ENCODE measurements around the gene BCAS3. TPM values are rescaled to one million over a fixed set of nuclear protein-coding genes. Genes with fewer than 3 reads are reported as not detected.

The BCAS3 gene
- total RNA-seq, 1 donor from 2014 or later: 29.6 TPM

GRCh38 chr17:61371179-61371578 is 693.5 kb downstream of the BCAS3 start:
- no peak for ATAC-seq
- Histone ChIP-seq H3K27ac (no peak overlapping the region), H3K27me3 (ENCODE audit: low read depth) (no peaks in the 10 kb centered on the region), H3K4me3 (no peak overlapping the region), H3K4me1 (no peaks in the 10 kb centered on the region), H3K36me3 (no peaks in the 10 kb centered on the region), H3K9me3 (no peaks in the 10 kb centered on the region)
- TF ChIP-seq CTCF (IDR thresholded peaks at IDR 0.05): no peak
- DNase-seq: no peak
- intact Hi-C loops (cut with DNase I): no loop called here

GRCh38 chr17:61371606-61372005 is 694.0 kb downstream of the BCAS3 start:
- no peak overlapping the region for H3K27ac ChIP-seq
- no peak for ATAC-seq

GRCh38 chr17:61372436-61372835 is 694.8 kb downstream of the BCAS3 start:
- Histone ChIP-seq H3K9me3 (no peaks in the 10 kb centered on the region), H3K36me3 (no peaks in the 10 kb centered on the region), H3K4me3 (no peak overlapping the region), H3K4me1 (no peaks in the 10 kb centered on the region), H3K27me3 (ENCODE audit: low read depth) (no peaks in the 10 kb centered on the region), H3K27ac (no peak overlapping the region)
- intact Hi-C loops (cut with DNase I): no loop called here
- ATAC-seq (no peak), DNase-seq (peak; percentile 26)
- no peak for TF ChIP-seq CTCF (IDR thresholded peaks at IDR 0.05)

More at GRCh38 chr17:61371606-61372005, 694.0 kb downstream of the BCAS3 start:
- no peak overlapping the region for H3K4me3 ChIP-seq
- no peaks in the 10 kb centered on the region for H3K4me1 ChIP-seq
- intact Hi-C loops (cut with DNase I): no loop called here
- H3K36me3 ChIP-seq: no peaks in the 10 kb centered on the region
- no peak for TF ChIP-seq CTCF (IDR thresholded peaks at IDR 0.05)
- H3K9me3 ChIP-seq: no peaks in the 10 kb centered on the region
- DNase-seq: peak; percentile 26
- no peaks in the 10 kb centered on the region for H3K27me3 ChIP-seq (ENCODE audit: low read depth)

GRCh38 chr17:61376931-61377838 is 699.5 kb downstream of the BCAS3 start:
- TF ChIP-seq CTCF (IDR thresholded peaks at IDR 0.05): no peak
- Histone ChIP-seq H3K9me3 (no peaks in the 10 kb centered on the region), H3K27ac (no peak overlapping the region), H3K27me3 (ENCODE audit: low read depth) (no peaks in the 10 kb centered on the region), H3K36me3 (no peaks in the 10 kb centered on the region), H3K4me3 (no peak overlapping the region), H3K4me1 (no peaks in the 10 kb centered on the region)
- intact Hi-C loops (cut with DNase I): no loop called here
- ATAC-seq (no peak), DNase-seq (peak; percentile 37)

GRCh38 chr17:61378658-61379456 is 701.2 kb downstream of the BCAS3 start:
- no peak for TF ChIP-seq CTCF (IDR thresholded peaks at IDR 0.05)
- no peaks in the 10 kb centered on the region for H3K27me3 ChIP-seq (ENCODE audit: low read depth)
- ATAC-seq (no peak), DNase-seq (peak; percentile 5)
- no peaks in the 10 kb centered on the region for H3K36me3 ChIP-seq
- H3K9me3 ChIP-seq: no peaks in the 10 kb centered on the region
- no peaks in the 10 kb centered on the region for H3K4me1 ChIP-seq
- no peak overlapping the region for H3K4me3 ChIP-seq
- intact Hi-C loops (cut with DNase I): no loop called here
- no peak overlapping the region for H3K27ac ChIP-seq
